ENCODE measurements around the gene ZNHIT3. TPM values are rescaled to one million over a fixed set of nuclear protein-coding genes. Genes with fewer than 3 reads are reported as not detected.

ZNHIT3 gene
- total and polyA plus RNA-seq, 2 of the 4 experiments (the other 2 are of a cell fraction), result 27.8 to 52.3 TPM

- peak; percentile 65 for DNase-seq
- H3K56ac ChIP-seq (ENCODE audit: extremely low read depth, insufficient read depth, low read length), result no peak overlapping the region
- no peak overlapping the region for H4K8ac ChIP-seq (ENCODE audit: low read depth in 2 of 2, low read length in 2 of 2)
- H3K9me3 ChIP-seq (ENCODE audit: control insufficient read depth, insufficient read depth, low read length), result no peaks in the 10 kb centered on the region
- H3K18ac ChIP-seq (ENCODE audit: low read depth, low read length), result no peak overlapping the region
- no peak overlapping the region for H2BK120ac ChIP-seq (ENCODE audit: low read depth, low read length)
- no peaks in the 10 kb centered on the region for H3K27me3 ChIP-seq (ENCODE audit: control insufficient read depth, insufficient read depth, low read length)
- peaks cover 30% of the 10 kb centered on the region for H3K36me3 ChIP-seq (ENCODE audit: control insufficient read depth, insufficient read depth, low read length)
- ATAC-seq (ENCODE audit: low read depth), result no peak
- peaks cover 13% of the 10 kb centered on the region for H3K9me1 ChIP-seq (ENCODE audit: insufficient read depth, low read length)
- H3K9ac ChIP-seq (ENCODE audit: low read depth, low read length), result no peak overlapping the region
- BruUV-seq (replicated peaks), result no TSS peak
- peaks cover 12 to 28% of the 10 kb centered on the region in 2 experiments for H3K79me1 ChIP-seq (ENCODE audit: low read depth in 1 of 2, low read length in 2 of 2)
- intact Hi-C loops (cut with micrococcal nuclease) (no loop called here), in situ Hi-C loops (cut with MboI; ENCODE audit: low sequenced_read_pairs) (no loop called here), dilution Hi-C loops (cut with HindIII; ENCODE audit: low sequenced_read_pairs, unreplicated experiment) (no loop called here)
- no peak overlapping the region for H3K23ac ChIP-seq (ENCODE audit: low read depth, low read length)
- peaks cover 6% of the 10 kb centered on the region for H4K20me1 ChIP-seq (ENCODE audit: insufficient read depth, low read length)
- TF ChIP-seq USF2 (IDR thresholded peaks at IDR 0.05; ENCODE audit: low read depth, low read length), result peak; percentile 26; the same call in 1 of the 2 replicates
- TF ChIP-seq SMC3 (IDR thresholded peaks at IDR 0.05; ENCODE audit: low read depth, low read length), result no peak
- no peak for TF ChIP-seq RAD21 (IDR thresholded peaks at IDR 0.05; ENCODE audit: low read length)
- ChIA-PET POLR2A (ENCODE audit: unreplicated experiment) (no interaction called here), CTCF (no interaction called here)
- no peak overlapping the region for H2BK5ac ChIP-seq (ENCODE audit: low read depth, low read length, poor library complexity, severe bottlenecking)
- no peak overlapping the region for H2AK9ac ChIP-seq (replicated peaks; ENCODE audit: low read depth, low read length, poor library complexity)
- no peak overlapping the region for H3K4me2 ChIP-seq (ENCODE audit: low read depth, low read length)
- H2AFZ ChIP-seq (replicated peaks; ENCODE audit: low read length, poor library complexity), result no peak overlapping the region
- no peak overlapping the region for H3K14ac ChIP-seq (replicated peaks; ENCODE audit: low read depth, low read length)
- H3K4ac ChIP-seq (ENCODE audit: low read depth, low read length), result no peak overlapping the region
- H2BK15ac ChIP-seq (ENCODE audit: low read depth, low read length), result no peak overlapping the region
- H2AK5ac ChIP-seq (ENCODE audit: low read depth, low read length), result no peak overlapping the region
- H4K5ac ChIP-seq (ENCODE audit: low read depth, low read length), result no peak overlapping the region
- no peak overlapping the region for H2BK20ac ChIP-seq (ENCODE audit: low read depth, low read length)
- H3K4me3 ChIP-seq (ENCODE audit: insufficient read depth, low read depth, low read length), result no peak overlapping the region
- H3K27ac ChIP-seq (ENCODE audit: insufficient read depth, low read length), result no peak overlapping the region
- no peak overlapping the region for H4K91ac ChIP-seq (ENCODE audit: insufficient read depth, low read depth, low read length)
- no CpG with 5 or more reads among the region's 2 CpGs for WGBS, 2 experiments (ENCODE audit: extremely low coverage in 2 of 2, insufficient read length in 1 of 2)
- no peaks in the 10 kb centered on the region for H3K4me1 ChIP-seq (ENCODE audit: control insufficient read depth, insufficient read depth, low read length)
Observed at GRCh38 chr17:36525113-36525512, 38.6 kb downstream of the ZNHIT3 start.

Measured in IMR-90 (cell line).